H1 (cell line): ENCODE results near the gene PCDH18. TPM values are rescaled to one million over a fixed set of nuclear protein-coding genes. Genes with fewer than 3 reads are reported as not detected.

Experiments
- CTCF ChIA-PET: fragments of 300-600 bp; sonication (Branson Sonifier 250); formaldehyde crosslinking; loops from one replicate; lab custom pipeline; 2021; ENCODE audit not compliant: partially characterized antibody; lab: Charles Lee
- POLR2A ChIA-PET: fragments of 300-600 bp; sonication (Branson Sonifier 250); formaldehyde crosslinking; loops from one replicate; lab custom pipeline; 2021; ENCODE audit warnings: inconsistent platforms; ENCODE audit not compliant: partially characterized antibody; lab: Charles Lee
- DNase-seq, 2 experiments: peaks; one replicate each; pipeline versions ENCODE4 v3.0.0 to v3.0.0-alpha.2; 2010 to 2022; ENCODE audit warnings: low spot score in 2 of 2, low read depth in 1 of 2, mixed read lengths in 1 of 2
- FAIRE-seq: peaks from 2 replicates; lab custom pipeline; 2011; peaks lifted over from hg19 to GRCh38; lab: Jason Lieb, UNC
- H2AFZ ChIP-seq: 2 replicates; pipeline ENCODE4 v1.8.1; 2012; ENCODE audit warnings: low read length, inconsistent platforms
- H2AK5ac ChIP-seq: 2 replicates; pipeline ENCODE4 v1.6.1; 2013; ENCODE audit warnings: low read depth, low read length
- H2BK120ac ChIP-seq: replicated peaks from 2 replicates; pipeline ENCODE3; 2013; ENCODE audit warnings: low read depth, low read length, inconsistent platforms
- H2BK12ac ChIP-seq: 2 replicates; pipeline ENCODE4 v1.6.1; 2013; ENCODE audit warnings: low read depth, low read length
- H2BK15ac ChIP-seq: 2 replicates; pipeline ENCODE4 v1.6.1; 2013; ENCODE audit warnings: low read length
- H2BK20ac ChIP-seq: 2 replicates; pipeline ENCODE4 v1.6.1; 2013; ENCODE audit warnings: low read length
- H2BK5ac ChIP-seq: 2 replicates; pipeline ENCODE4 v1.6.1; 2013; ENCODE audit warnings: low read depth, low read length
- H3K14ac ChIP-seq: 2 replicates; pipeline ENCODE4 v1.6.1; 2013; ENCODE audit warnings: inconsistent platforms; ENCODE audit not compliant: insufficient read length
- H3K18ac ChIP-seq: 2 replicates; pipeline ENCODE4 v1.6.1; 2013; ENCODE audit warnings: low read length; ENCODE audit errors: extremely low read depth
- H3K23ac ChIP-seq: 2 replicates; pipeline ENCODE4 v1.6.1; 2013; ENCODE audit warnings: inconsistent platforms; ENCODE audit not compliant: insufficient read length
- H3K23me2 ChIP-seq: 2 replicates; pipeline ENCODE4 v1.6.1; 2013; ENCODE audit warnings: low read depth, low read length
- H3K27ac ChIP-seq: 2 replicates; pipeline ENCODE4 v1.6.1; 2011; ENCODE audit warnings: low read depth, low read length, inconsistent platforms
- H3K27me3 ChIP-seq, 4 experiments: replicated peaks in 1 of 4; 1 replicate in 1 of 4; 2 replicates in 3 of 4; pipeline versions ENCODE4 v1.6.1 to v1.8.1; 2011 to 2013; ENCODE audit warnings: low read length in 3 of 4, mild to moderate bottlenecking in 3 of 4, inconsistent platforms in 2 of 4, mixed read lengths in 2 of 4, moderate library complexity in 1 of 4; ENCODE audit not compliant: control insufficient read depth in 3 of 4, insufficient read depth in 3 of 4; ENCODE audit errors: extremely low read depth in 1 of 4
- H3K36me3 ChIP-seq, 4 experiments: 2 replicates each; pipeline versions ENCODE4 v1.6.1 to v1.8.1; 2011 to 2013; ENCODE audit warnings: mild to moderate bottlenecking in 4 of 4, low read length in 3 of 4, moderate library complexity in 2 of 4, control low read depth in 1 of 4, inconsistent platforms in 1 of 4; ENCODE audit not compliant: insufficient read depth in 4 of 4, control insufficient read depth in 2 of 4
- H3K4ac ChIP-seq: replicated peaks from 2 replicates; pipeline ENCODE3; 2013; ENCODE audit warnings: low read length, low read depth, mixed read lengths, inconsistent platforms; ENCODE audit not compliant: insufficient read length
- H3K4me1 ChIP-seq, 4 experiments: replicated peaks in 1 of 4; 1 replicate in 1 of 4; 2 replicates in 3 of 4; pipeline versions ENCODE4 v1.6.1 to v1.8.1; 2011 to 2013; ENCODE audit warnings: low read length in 3 of 4, inconsistent platforms in 2 of 4, mixed read lengths in 1 of 4; ENCODE audit not compliant: insufficient read depth in 4 of 4, control insufficient read depth in 3 of 4
- H3K4me2 ChIP-seq, 2 experiments: 2 replicates each; pipeline versions ENCODE4 v1.6.1 to v1.8.1; 2011 to 2013; ENCODE audit warnings: low read depth in 2 of 2, low read length in 2 of 2, control low read depth in 1 of 2, inconsistent platforms in 1 of 2, mild to moderate bottlenecking in 1 of 2; ENCODE audit not compliant: insufficient read depth in 1 of 2
- H3K4me3 ChIP-seq, 4 experiments: fragments of 200-600, 300-600 bp in 1 of 4; sonication (generic), shearing (Covaris generic), sonication (Bioruptor Twin) in 1 of 4; 2 replicates each; pipeline versions ENCODE4 v1.5.1 to v1.8.1; 2011 to 2016; ENCODE audit warnings: low read length in 4 of 4, low read depth in 3 of 4, control low read depth in 2 of 4, inconsistent platforms in 2 of 4, mild to moderate bottlenecking in 2 of 4, mixed read lengths in 1 of 4, moderate library complexity in 1 of 4; ENCODE audit not compliant: insufficient read depth in 2 of 4; ENCODE audit errors: extremely low read depth in 1 of 4
- H3K56ac ChIP-seq: replicated peaks from 2 replicates; pipeline ENCODE3; 2013; ENCODE audit warnings: low read depth, mild to moderate bottlenecking, mixed read lengths, low read length, inconsistent platforms; ENCODE audit not compliant: insufficient read length
- H3K79me1 ChIP-seq: 2 replicates; pipeline ENCODE4 v1.6.1; 2013; ENCODE audit warnings: low read depth, low read length, control low read depth
- H3K79me2 ChIP-seq, 2 experiments: 2 replicates each; pipeline versions ENCODE4 v1.6.1 to v1.8.1; 2012 to 2013; ENCODE audit warnings: low read length in 2 of 2, mild to moderate bottlenecking in 2 of 2, inconsistent platforms in 1 of 2; ENCODE audit not compliant: insufficient read depth in 2 of 2, control insufficient read depth in 1 of 2
- H3K9ac ChIP-seq, 4 experiments: replicated peaks in 1 of 4; 1 replicate in 1 of 4; 2 replicates in 3 of 4; pipeline versions ENCODE4 v1.6.1 to v1.8.1; 2011 to 2013; ENCODE audit warnings: low read depth in 3 of 4, low read length in 3 of 4, control low read depth in 2 of 4, mild to moderate bottlenecking in 2 of 4, moderate library complexity in 2 of 4, inconsistent platforms in 1 of 4; ENCODE audit errors: extremely low read depth in 1 of 4
- H3K9me3 ChIP-seq, 2 experiments: 2 replicates each; pipeline versions ENCODE4 v1.6.1 to v1.8.1; 2012 to 2013; ENCODE audit warnings: mild to moderate bottlenecking in 2 of 2, moderate library complexity in 2 of 2, control low read depth in 1 of 2, inconsistent platforms in 1 of 2, low read depth in 1 of 2, low read length in 1 of 2, mixed read lengths in 1 of 2; ENCODE audit not compliant: insufficient read depth in 2 of 2
- H4K20me1 ChIP-seq, 2 experiments: replicated peaks in 1 of 2; 2 replicates each; pipeline versions ENCODE3 to v1.8.1; 2011 to 2013; ENCODE audit warnings: inconsistent platforms in 2 of 2, low read length in 2 of 2, mild to moderate bottlenecking in 1 of 2; ENCODE audit not compliant: insufficient read depth in 2 of 2, control insufficient read depth in 1 of 2
- H4K5ac ChIP-seq: 2 replicates; pipeline ENCODE4 v1.6.1; 2013; ENCODE audit warnings: low read length, low read depth, mixed read lengths, inconsistent platforms; ENCODE audit not compliant: insufficient read length
- H4K8ac ChIP-seq: 2 replicates; pipeline ENCODE4 v1.8.0; 2013; ENCODE audit warnings: mild to moderate bottlenecking, moderate library complexity, low read length, inconsistent platforms; ENCODE audit not compliant: insufficient read depth; ENCODE audit errors: extremely low read depth
- H4K91ac ChIP-seq: replicated peaks from 2 replicates; pipeline ENCODE3; 2013; ENCODE audit warnings: low read length, mixed read lengths, inconsistent platforms; ENCODE audit not compliant: insufficient read length
- MAFK ChIP-seq: IDR thresholded peaks from 2 replicates; pipeline ENCODE4 v1.6.1; 2012; ENCODE audit warnings: low read depth, mild to moderate bottlenecking, improper control_type of control experiment, low read length
- RAD21 ChIP-seq, 2 experiments: IDR thresholded peaks in 1 of 2; conservative IDR thresholded peaks in 1 of 2; 2 replicates each; pipeline ENCODE4 v1.6.1; 2011; ENCODE audit warnings: low read depth in 2 of 2, low read length in 2 of 2, improper control_type of control experiment in 1 of 2, inconsistent platforms in 1 of 2, mild to moderate bottlenecking in 1 of 2, moderate library complexity in 1 of 2
- whole genome bisulfite sequencing, 2 experiments: shearing (Covaris generic) in 1 of 2; methylation state at CpG; one replicate each; pipeline versions ENCODE4 v1.1.6 to v1.1.7; 2013 to 2015; ENCODE audit warnings: low lambda C conversion rate in 2 of 2, mixed read lengths in 2 of 2, inconsistent platforms in 1 of 2, low coverage in 1 of 2, missing lambda C conversion rate in 1 of 2; ENCODE audit not compliant: insufficient replicate concordance in 2 of 2, insufficient coverage in 1 of 2, insufficient read length in 1 of 2; ENCODE audit errors: extremely low coverage in 1 of 2, missing lambda C conversion rate in 1 of 2; 5-methylcytosine and 5-hydroxymethylcytosine counted together
- polyA plus RNA-seq, 7 experiments: library from polyadenylated mRNA; depleted of rRNA in 3 of 7; stranded (reverse) in 5 of 7; unstranded in 2 of 7; fragments of >200 nt in 5 of 7; fragments of 200-250 nt in 2 of 7; gene quantifications; 1 replicate in 5 of 7; 2 replicates in 1 of 7; 4 replicates in 1 of 7; pipeline versions ENCODE4 v1.2.1 to v1.2.3, GENCODE V29; 2011 to 2013; ENCODE audit warnings: missing spikeins in 2 of 7, mixed read lengths in 2 of 7
- total RNA-seq: library from RNA; stranded (reverse); fragmentation: NEBNext Ultra II Directional; extraction: Animal tissue kit (Norgen Biotek cat#: 25700); gene quantifications from 2 replicates; pipeline ENCODE4 v1.2.1, GENCODE V29; 2021

The PCDH18 gene
- total and polyA plus RNA-seq, 2 of the 8 experiments (the other 6 are each of a cell fraction or from before 2014, with no cell fraction given) = 28.8 to 41.8 TPM

GRCh38 chr4:137533855-137534254, 1.6 kb upstream of the PCDH18 start:
- Histone ChIP-seq H3K4me3 (peak overlapping the region in 1 of 4 experiments; percentile 85; a peak in 2 of 8 replicates), H3K4me1 (peaks cover 4 to 25% (median 11%) of the 10 kb centered on the region in 4 experiments; a peak in 6 of 7 replicates), H3K4me2 (peak overlapping the region; percentile 37 to 91; a peak in 2 of 4 replicates)

More at GRCh38 chr4:137533855-137534254, 1.6 kb upstream of the PCDH18 start:
- no peak overlapping the region for H2BK20ac ChIP-seq
- TF ChIP-seq RAD21 (IDR thresholded peaks at IDR 0.05 in 1 of 2, conservative IDR thresholded peaks at IDR 0.05 in 1 of 2; ENCODE audit: low read depth in 2 of 2, low read length in 2 of 2) (no peak), MAFK (no peak)
- TF ChIP-seq, all 59 proteins: peak for 0
- H3K23ac ChIP-seq = no peak overlapping the region
- no peak overlapping the region for H2BK5ac ChIP-seq
- no peaks in the 10 kb centered on the region for H3K27me3 ChIP-seq
- no peak overlapping the region for H3K4ac ChIP-seq
- H4K91ac ChIP-seq = no peak overlapping the region
- H3K9me3 ChIP-seq = no peaks in the 10 kb centered on the region
- no peak for FAIRE-seq
- H3K56ac ChIP-seq = no peak overlapping the region
- H2AK5ac ChIP-seq = no peak overlapping the region
- no peak overlapping the region for H2BK120ac ChIP-seq
- no peak overlapping the region; the same call in 1 of the 2 replicates for H3K18ac ChIP-seq
- H2AFZ ChIP-seq = no peak overlapping the region
- ChIA-PET POLR2A (no interaction called here), CTCF (no interaction called here)
- H4K20me1 ChIP-seq = peaks cover 6 to 13% of the 10 kb centered on the region in 2 experiments
- peaks cover 17 to 35% of the 10 kb centered on the region in 2 experiments; a peak in 3 of 4 replicates for H3K79me2 ChIP-seq
- H3K23me2 ChIP-seq = no peaks in the 10 kb centered on the region
- WGBS, 2 experiments = 13% methylated on average over 2 of the region's 2 CpGs; no CpG with 5 or more reads in 1 of the 2 experiments
- no peak overlapping the region for H4K5ac ChIP-seq
- H2BK12ac ChIP-seq = no peak overlapping the region
- no peak overlapping the region for H3K27ac ChIP-seq
- H3K9ac ChIP-seq = no peak overlapping the region
- H3K14ac ChIP-seq = no peak overlapping the region
- peaks cover 0 to 19% (median 7%) of the 10 kb centered on the region in 4 experiments; a peak in 6 of 8 replicates for H3K36me3 ChIP-seq
- no peak for DNase-seq
- H2BK15ac ChIP-seq = no peak overlapping the region
- no peaks in the 10 kb centered on the region for H3K79me1 ChIP-seq
- H4K8ac ChIP-seq = no peak overlapping the region
